Measurements from ENCODE around the gene TIGD6. TPM values are rescaled to one million over a fixed set of nuclear protein-coding genes. Genes with fewer than 3 reads are reported as not detected.

The TIGD6 gene
- total RNA-seq, 6 experiments from 2014 or later = 1.5 to 2.8 (median 2.2) TPM

DNA sequence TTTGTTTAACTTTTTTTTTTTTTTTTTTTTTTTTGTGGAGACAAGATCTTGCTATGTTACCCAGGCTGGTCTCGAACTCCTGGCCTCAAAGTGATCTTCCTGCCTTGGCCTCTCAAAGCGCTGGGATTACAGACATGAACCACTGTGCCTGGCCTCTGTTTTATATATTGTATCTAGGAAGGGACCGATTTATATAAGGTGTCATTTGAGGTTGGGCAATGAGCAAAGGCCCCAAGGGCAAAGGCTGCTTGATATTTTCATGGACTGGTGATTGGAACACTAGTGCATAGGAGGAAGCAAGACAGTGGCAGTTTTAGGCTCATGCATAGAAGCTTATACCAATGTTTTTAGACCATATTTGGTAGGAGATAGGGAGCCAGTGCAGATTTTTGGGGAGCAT, 36.7 kb downstream of the TIGD6 start:
- H3K9me3 ChIP-seq = no peaks in the 10 kb centered on the region
- 100% methylated on average over 1 of the region's 3 CpGs for WGBS (ENCODE audit: insufficient coverage, low coverage, low lambda C conversion rate, missing lambda C conversion rate)
- H3K36me3 ChIP-seq = no peaks in the 10 kb centered on the region
- no peak overlapping the region for H3K4me3 ChIP-seq
- intact Hi-C loops (cut with DNase I) = no loop called here
- H3K27me3 ChIP-seq = no peaks in the 10 kb centered on the region
- H3K4me1 ChIP-seq = peaks cover 0 to 8% (median 2%) of the 10 kb centered on the region in 4 donors
- H3K27ac ChIP-seq = no peak overlapping the region
- TF ChIP-seq, protein P1, sequence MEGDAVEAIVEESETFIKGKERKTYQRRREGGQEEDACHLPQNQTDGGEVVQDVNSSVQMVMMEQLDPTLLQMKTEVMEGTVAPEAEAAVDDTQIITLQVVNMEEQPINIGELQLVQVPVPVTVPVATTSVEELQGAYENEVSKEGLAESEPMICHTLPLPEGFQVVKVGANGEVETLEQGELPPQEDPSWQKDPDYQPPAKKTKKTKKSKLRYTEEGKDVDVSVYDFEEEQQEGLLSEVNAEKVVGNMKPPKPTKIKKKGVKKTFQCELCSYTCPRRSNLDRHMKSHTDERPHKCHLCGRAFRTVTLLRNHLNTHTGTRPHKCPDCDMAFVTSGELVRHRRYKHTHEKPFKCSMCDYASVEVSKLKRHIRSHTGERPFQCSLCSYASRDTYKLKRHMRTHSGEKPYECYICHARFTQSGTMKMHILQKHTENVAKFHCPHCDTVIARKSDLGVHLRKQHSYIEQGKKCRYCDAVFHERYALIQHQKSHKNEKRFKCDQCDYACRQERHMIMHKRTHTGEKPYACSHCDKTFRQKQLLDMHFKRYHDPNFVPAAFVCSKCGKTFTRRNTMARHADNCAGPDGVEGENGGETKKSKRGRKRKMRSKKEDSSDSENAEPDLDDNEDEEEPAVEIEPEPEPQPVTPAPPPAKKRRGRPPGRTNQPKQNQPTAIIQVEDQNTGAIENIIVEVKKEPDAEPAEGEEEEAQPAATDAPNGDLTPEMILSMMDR (IDR thresholded peaks at IDR 0.05) = no peak
- no peak for TF ChIP-seq POLR2A (IDR thresholded peaks at IDR 0.05)
- DNase-seq = no peak
- ATAC-seq = no peak

DNA sequence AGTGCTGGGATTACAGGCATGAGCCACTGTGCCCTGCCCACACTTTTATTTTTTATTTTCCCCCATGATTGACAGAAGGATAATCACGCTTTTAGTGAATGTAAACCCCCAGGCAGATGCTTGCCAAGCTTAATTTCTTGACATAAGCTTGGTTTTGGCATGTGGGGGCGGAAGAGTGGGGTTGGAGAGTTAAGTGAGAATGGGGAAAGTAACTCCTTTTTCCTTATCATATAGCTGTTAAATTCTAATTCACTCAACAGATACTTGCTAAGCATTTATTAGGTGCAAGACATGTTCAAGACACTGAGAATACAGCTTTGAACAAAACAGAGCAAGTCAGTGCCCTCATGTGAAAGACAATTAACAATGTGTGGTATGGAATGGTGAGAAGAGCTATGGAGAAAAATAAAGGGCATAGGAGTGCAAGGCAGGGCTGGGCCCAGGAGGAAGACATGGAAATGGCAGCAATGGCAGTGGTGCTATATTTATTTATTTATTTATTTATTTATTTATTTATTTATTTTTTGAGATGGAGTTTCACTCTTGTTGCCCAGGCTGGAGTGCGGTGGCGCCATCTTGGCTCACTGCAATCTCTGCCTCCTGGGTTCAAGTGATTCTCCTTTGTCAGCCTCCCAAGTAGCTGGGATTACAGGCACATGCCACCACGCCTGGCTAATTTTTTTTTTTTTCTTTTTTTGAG, 37.7 kb downstream of the TIGD6 start:
- H3K4me1 ChIP-seq = peaks cover 0 to 8% (median 2%) of the 10 kb centered on the region in 4 donors
- 85% methylated on average over 4 of the region's 5 CpGs for WGBS (ENCODE audit: insufficient coverage, low coverage, low lambda C conversion rate, missing lambda C conversion rate)
- no peak for DNase-seq
- H3K27me3 ChIP-seq = no peaks in the 10 kb centered on the region
- TF ChIP-seq, protein P1 (IDR thresholded peaks at IDR 0.05) = no peak
- TF ChIP-seq POLR2A (IDR thresholded peaks at IDR 0.05) = no peak
- H3K4me3 ChIP-seq = no peak overlapping the region
- no peaks in the 10 kb centered on the region for H3K9me3 ChIP-seq
- no peaks in the 10 kb centered on the region for H3K36me3 ChIP-seq
- intact Hi-C loops (cut with DNase I) = no loop called here
- no peak for ATAC-seq
- H3K27ac ChIP-seq = no peak overlapping the region

DNA sequence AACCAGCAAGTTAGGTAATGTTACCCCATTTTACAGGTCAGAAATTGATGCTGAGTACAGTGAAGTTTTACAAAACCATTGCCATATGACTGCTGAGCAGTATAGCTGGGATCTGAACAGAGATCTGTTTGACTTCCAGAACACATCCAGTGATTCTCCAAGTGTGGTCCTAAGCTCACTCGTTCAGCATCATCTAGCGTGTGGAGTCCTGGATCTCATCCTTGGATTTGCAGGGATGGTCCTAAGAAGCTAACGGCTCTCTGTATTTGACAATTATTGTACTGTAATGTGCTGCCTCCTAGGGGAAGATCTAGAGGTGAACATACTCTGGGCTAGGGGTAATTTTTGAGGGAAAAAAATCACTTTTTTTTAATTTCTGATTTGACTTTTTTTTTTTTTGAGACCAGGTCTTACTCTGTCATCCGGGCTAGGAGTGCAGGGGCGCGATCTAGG, 38.5 kb downstream of the TIGD6 start:
- H3K4me1 ChIP-seq = peaks cover 0 to 8% (median 2%) of the 10 kb centered on the region in 4 donors
- H3K9me3 ChIP-seq = no peaks in the 10 kb centered on the region
- TF ChIP-seq, protein P1 (IDR thresholded peaks at IDR 0.05) = peak; percentile 28 to 47 (median 32)
- no peak for TF ChIP-seq POLR2A (IDR thresholded peaks at IDR 0.05)
- no peaks in the 10 kb centered on the region for H3K36me3 ChIP-seq
- WGBS (ENCODE audit: insufficient coverage, low coverage, low lambda C conversion rate, missing lambda C conversion rate) = 54% methylated on average over 6 of the region's 6 CpGs
- DNase-seq (no peak), ATAC-seq (no peak)
- H3K4me3 ChIP-seq = no peak overlapping the region
- intact Hi-C loops (cut with DNase I) = no loop called here
- no peaks in the 10 kb centered on the region for H3K27me3 ChIP-seq
- H3K27ac ChIP-seq = no peak overlapping the region

DNA sequence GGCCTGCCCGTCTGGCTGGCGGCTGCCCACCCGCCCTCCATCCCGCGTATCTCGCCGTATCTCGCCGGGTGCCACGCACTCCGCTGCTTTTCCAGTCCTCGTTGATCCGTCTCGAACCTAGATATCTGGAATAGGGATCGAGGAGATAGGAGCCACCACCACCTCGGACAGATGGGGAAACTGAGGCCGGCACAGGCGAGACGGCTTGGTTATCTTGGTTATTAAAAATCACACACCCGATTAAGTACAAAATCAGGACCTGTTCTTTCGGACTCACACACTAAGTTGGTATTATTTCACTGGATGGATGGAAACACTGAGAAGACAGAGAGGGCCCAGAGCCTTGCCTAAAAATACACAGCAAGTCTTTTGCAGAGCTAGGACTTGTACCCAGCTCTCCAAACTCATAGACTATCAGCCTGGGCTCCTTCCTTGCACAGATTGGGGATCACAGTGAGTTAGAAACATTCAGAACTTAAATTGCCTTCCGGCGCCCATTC, 39.2 kb downstream of the TIGD6 start:
- TF ChIP-seq, protein P1 (IDR thresholded peaks at IDR 0.05) = no peak
- no peak for TF ChIP-seq POLR2A (IDR thresholded peaks at IDR 0.05)
- DNase-seq (no peak), ATAC-seq (no peak)
- no peak overlapping the region for H3K27ac ChIP-seq
- no peaks in the 10 kb centered on the region for H3K27me3 ChIP-seq
- peaks cover 0 to 8% (median 2%) of the 10 kb centered on the region in 4 donors for H3K4me1 ChIP-seq
- intact Hi-C loops (cut with DNase I) = no loop called here
- H3K9me3 ChIP-seq = no peaks in the 10 kb centered on the region
- H3K4me3 ChIP-seq = peak overlapping the region; percentile 61 to 68 (median 68)
- 34% methylated on average over 7 of the region's 23 CpGs for WGBS (ENCODE audit: insufficient coverage, low coverage, low lambda C conversion rate, missing lambda C conversion rate)
- H3K36me3 ChIP-seq = no peaks in the 10 kb centered on the region
